SK-N-SH treated with all-trans-retinoic acid at 6 μM for 48 hours (cell line): ENCODE data around the gene RAI2.

Experiments
- ATAC-seq: fragments of 200-7000 bp; cut with Tn5 transposase; 3 replicates; pipeline ENCODE4 v1.9.1; 2020; ENCODE audit warnings: mild to moderate bottlenecking, moderate library complexity
- ARNTL ChIP-seq: fragments of 450-650 bp; formaldehyde crosslinking; IDR thresholded peaks from 2 replicates; pipeline ENCODE4 v1.5.0; 2020; ENCODE audit warnings: low read depth, mild to moderate bottlenecking, moderate library complexity, borderline replicate concordance
- BACH2 ChIP-seq: fragments of 250-450 bp; sonication (Bioruptor Pico); IDR thresholded peaks from 2 replicates; pipeline ENCODE4 v1.9.0; 2021; ENCODE audit warnings: mild to moderate bottlenecking, borderline replicate concordance
- CSDC2 ChIP-seq: fragments of 250-450 bp; sonication (Bioruptor Pico); IDR thresholded peaks from 2 replicates; pipeline ENCODE4 v1.5.0; 2020; ENCODE audit warnings: mild to moderate bottlenecking, moderate library complexity
- ESRRG ChIP-seq: fragments of 250-450 bp; sonication (Bioruptor Pico); IDR thresholded peaks from 2 replicates; pipeline ENCODE4 v1.6.1; 2021; ENCODE audit warnings: mild to moderate bottlenecking
- GLIS3 ChIP-seq: fragments of 250-450 bp; sonication (Bioruptor Pico); IDR thresholded peaks from 2 replicates; pipeline ENCODE4 v1.5.0; 2020; ENCODE audit warnings: mild to moderate bottlenecking, moderate library complexity
- ISL1 ChIP-seq: fragments of 250-450 bp; sonication (Bioruptor Pico); IDR thresholded peaks from 2 replicates; pipeline ENCODE4 v2.1.2; 2022; ENCODE audit warnings: mild to moderate bottlenecking, moderate library complexity
- OSR1 ChIP-seq: fragments of 250-450 bp; sonication (Bioruptor Pico); IDR thresholded peaks from 2 replicates; pipeline ENCODE4 v1.8.0; 2022; ENCODE audit warnings: moderate library complexity, mild to moderate bottlenecking, inconsistent platforms
- RARB ChIP-seq: fragments of 250-450 bp; sonication (Bioruptor Pico); IDR thresholded peaks from 2 replicates; pipeline ENCODE4 v1.8.0; 2021; ENCODE audit warnings: mild to moderate bottlenecking, moderate library complexity
- SNAI2 ChIP-seq: fragments of 250-450 bp; sonication (Bioruptor Pico); IDR thresholded peaks from 2 replicates; pipeline ENCODE4 v1.5.0; 2020; ENCODE audit warnings: mild to moderate bottlenecking, moderate library complexity
- TCF4 ChIP-seq: fragments of 250-450 bp; sonication (Bioruptor Pico); IDR thresholded peaks from 2 replicates; pipeline ENCODE4 v1.8.0; 2021; ENCODE audit warnings: mild to moderate bottlenecking, moderate library complexity, borderline replicate concordance
- TOX ChIP-seq: fragments of 250-450 bp; sonication (Bioruptor Pico); IDR thresholded peaks from 2 replicates; pipeline ENCODE4 v1.8.0; 2021; ENCODE audit warnings: mild to moderate bottlenecking, moderate library complexity, borderline replicate concordance
- ZC3H10 ChIP-seq: fragments of 250-450 bp; sonication (Bioruptor Pico); IDR thresholded peaks from 2 replicates; pipeline ENCODE4 v1.5.1; 2021; ENCODE audit warnings: mild to moderate bottlenecking, moderate library complexity
- ZFP3 ChIP-seq: fragments of 250-450 bp; sonication (Bioruptor Pico); IDR thresholded peaks from 2 replicates; pipeline ENCODE4 v1.5.0; 2020; ENCODE audit warnings: mild to moderate bottlenecking, moderate library complexity
- ZNF565 ChIP-seq: fragments of 450-650 bp; formaldehyde crosslinking; conservative IDR thresholded peaks from 2 replicates; pipeline ENCODE4 v1.5.0; 2020; ENCODE audit warnings: low read depth, mild to moderate bottlenecking, moderate library complexity
- ZNF70 ChIP-seq: fragments of 450-650 bp; formaldehyde crosslinking; IDR thresholded peaks from 2 replicates; pipeline ENCODE4 v1.5.0; 2020; ENCODE audit warnings: mild to moderate bottlenecking, moderate library complexity
- ZNF8 ChIP-seq: fragments of 450-650 bp; formaldehyde crosslinking; IDR thresholded peaks from 2 replicates; pipeline ENCODE4 v1.5.0; 2020; ENCODE audit warnings: mild to moderate bottlenecking, moderate library complexity
- TF ChIP-seq, protein P1 (sequence below): fragments of 250-450 bp; sonication (Bioruptor Pico); IDR thresholded peaks from 2 replicates; pipeline ENCODE4 v1.5.1; 2020; ENCODE audit warnings: low read depth, mild to moderate bottlenecking, moderate library complexity
- TF ChIP-seq, protein P2 (sequence below): fragments of 250-450 bp; sonication (Bioruptor Pico); IDR thresholded peaks from 2 replicates; pipeline ENCODE4 v1.8.0; 2021; ENCODE audit warnings: low read depth, mild to moderate bottlenecking, moderate library complexity, borderline replicate concordance
- TF ChIP-seq, protein P3 (sequence below): fragments of 250-450 bp; sonication (Bioruptor Pico); IDR thresholded peaks from 2 replicates; pipeline ENCODE4 v1.5.1; 2021; ENCODE audit warnings: mild to moderate bottlenecking, moderate library complexity
- TF ChIP-seq, protein P4 (sequence below): fragments of 250-450 bp; sonication (Bioruptor Pico); IDR thresholded peaks from 2 replicates; pipeline ENCODE4 v1.8.0; 2020; ENCODE audit warnings: mild to moderate bottlenecking, moderate library complexity, borderline replicate concordance
- TF ChIP-seq, protein P5 (sequence below): fragments of 250-450 bp; sonication (Bioruptor Pico); IDR thresholded peaks from 2 replicates; pipeline ENCODE4 v1.5.0; 2020; ENCODE audit warnings: mild to moderate bottlenecking, moderate library complexity

RAI2 gene

DNA sequence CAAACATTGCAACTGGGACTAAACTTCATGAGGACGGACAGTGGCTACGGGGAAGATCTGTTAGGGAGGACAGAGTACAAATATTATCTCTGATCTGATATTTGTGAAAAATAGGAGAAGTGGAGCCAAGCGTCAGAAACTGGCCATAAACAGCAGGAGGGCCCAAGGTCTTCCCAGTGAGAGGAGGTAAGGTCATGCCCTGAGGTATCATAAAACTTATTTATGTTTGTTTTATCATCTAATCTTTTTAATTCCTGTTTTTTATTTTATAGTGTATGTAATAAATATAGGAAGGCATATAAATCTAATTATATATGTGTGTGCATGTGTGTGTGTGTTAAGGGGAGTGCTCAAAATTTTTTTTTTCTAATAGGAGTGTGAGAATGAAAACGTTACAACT, 51.8 kb downstream of the RAI2 start:
- no peak for TF ChIP-seq ESRRG (CRISPR knock-in tag)
- no peak for TF ChIP-seq BACH2 (CRISPR knock-in tag)
- TF ChIP-seq SNAI2: no peak
- TF ChIP-seq ZNF565: no peak
- TF ChIP-seq ARNTL (CRISPR knock-in tag): no peak
- TF ChIP-seq ZFP3 (CRISPR knock-in tag): no peak
- TF ChIP-seq, protein P1, sequence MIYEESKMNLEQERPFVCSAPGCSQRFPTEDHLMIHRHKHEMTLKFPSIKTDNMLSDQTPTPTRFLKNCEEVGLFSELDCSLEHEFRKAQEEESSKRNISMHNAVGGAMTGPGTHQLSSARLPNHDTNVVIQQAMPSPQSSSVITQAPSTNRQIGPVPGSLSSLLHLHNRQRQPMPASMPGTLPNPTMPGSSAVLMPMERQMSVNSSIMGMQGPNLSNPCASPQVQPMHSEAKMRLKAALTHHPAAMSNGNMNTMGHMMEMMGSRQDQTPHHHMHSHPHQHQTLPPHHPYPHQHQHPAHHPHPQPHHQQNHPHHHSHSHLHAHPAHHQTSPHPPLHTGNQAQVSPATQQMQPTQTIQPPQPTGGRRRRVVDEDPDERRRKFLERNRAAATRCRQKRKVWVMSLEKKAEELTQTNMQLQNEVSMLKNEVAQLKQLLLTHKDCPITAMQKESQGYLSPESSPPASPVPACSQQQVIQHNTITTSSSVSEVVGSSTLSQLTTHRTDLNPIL (CRISPR knock-in tag): no peak
- no peak for TF ChIP-seq CSDC2 (CRISPR knock-in tag)
- TF ChIP-seq, protein P2, sequence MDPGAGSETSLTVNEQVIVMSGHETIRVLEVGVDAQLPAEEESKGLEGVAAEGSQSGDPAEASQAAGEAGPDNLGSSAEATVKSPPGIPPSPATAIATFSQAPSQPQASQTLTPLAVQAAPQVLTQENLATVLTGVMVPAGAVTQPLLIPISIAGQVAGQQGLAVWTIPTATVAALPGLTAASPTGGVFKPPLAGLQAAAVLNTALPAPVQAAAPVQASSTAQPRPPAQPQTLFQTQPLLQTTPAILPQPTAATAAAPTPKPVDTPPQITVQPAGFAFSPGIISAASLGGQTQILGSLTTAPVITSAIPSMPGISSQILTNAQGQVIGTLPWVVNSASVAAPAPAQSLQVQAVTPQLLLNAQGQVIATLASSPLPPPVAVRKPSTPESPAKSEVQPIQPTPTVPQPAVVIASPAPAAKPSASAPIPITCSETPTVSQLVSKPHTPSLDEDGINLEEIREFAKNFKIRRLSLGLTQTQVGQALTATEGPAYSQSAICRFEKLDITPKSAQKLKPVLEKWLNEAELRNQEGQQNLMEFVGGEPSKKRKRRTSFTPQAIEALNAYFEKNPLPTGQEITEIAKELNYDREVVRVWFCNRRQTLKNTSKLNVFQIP (CRISPR knock-in tag): no peak
- TF ChIP-seq ISL1 (CRISPR knock-in tag): no peak
- TF ChIP-seq ZNF70 (CRISPR knock-in tag): no peak
- no peak for TF ChIP-seq GLIS3 (CRISPR knock-in tag)
- no peak for TF ChIP-seq ZNF8 (CRISPR knock-in tag)
- no peak for TF ChIP-seq TOX (CRISPR knock-in tag)
- TF ChIP-seq, protein P3, sequence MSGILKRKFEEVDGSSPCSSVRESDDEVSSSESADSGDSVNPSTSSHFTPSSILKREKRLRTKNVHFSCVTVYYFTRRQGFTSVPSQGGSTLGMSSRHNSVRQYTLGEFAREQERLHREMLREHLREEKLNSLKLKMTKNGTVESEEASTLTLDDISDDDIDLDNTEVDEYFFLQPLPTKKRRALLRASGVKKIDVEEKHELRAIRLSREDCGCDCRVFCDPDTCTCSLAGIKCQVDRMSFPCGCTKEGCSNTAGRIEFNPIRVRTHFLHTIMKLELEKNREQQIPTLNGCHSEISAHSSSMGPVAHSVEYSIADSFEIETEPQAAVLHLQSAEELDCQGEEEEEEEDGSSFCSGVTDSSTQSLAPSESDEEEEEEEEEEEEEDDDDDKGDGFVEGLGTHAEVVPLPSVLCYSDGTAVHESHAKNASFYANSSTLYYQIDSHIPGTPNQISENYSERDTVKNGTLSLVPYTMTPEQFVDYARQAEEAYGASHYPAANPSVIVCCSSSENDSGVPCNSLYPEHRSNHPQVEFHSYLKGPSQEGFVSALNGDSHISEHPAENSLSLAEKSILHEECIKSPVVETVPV (CRISPR knock-in tag): no peak
- no peak for TF ChIP-seq TCF4 (CRISPR knock-in tag)
- no peak for TF ChIP-seq RARB (CRISPR knock-in tag)
- TF ChIP-seq, all 23 proteins: peak for 0
- ATAC-seq: no peak

DNA sequence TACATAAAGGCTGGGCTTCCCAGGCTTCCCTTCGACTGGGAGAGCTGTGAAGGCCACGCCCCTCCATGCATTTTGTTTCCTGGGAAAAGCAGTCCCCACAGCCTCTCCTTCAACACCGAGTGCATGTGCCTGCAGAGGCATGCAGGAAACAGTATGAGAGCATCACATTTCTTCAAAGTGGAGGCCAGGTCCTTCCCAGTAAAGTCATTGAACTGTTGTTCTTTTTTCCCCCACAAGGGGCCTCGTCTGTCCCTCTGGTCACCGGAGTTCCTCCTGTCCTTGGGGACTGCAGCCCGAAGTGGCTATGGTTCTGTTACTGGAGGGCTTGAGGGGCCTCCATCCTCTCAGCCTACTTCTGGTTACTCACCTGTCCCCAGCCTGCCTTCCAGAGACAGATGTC, 56.0 kb downstream of the RAI2 start:
- ATAC-seq: peak; percentile 44; the same call in 2 of the 3 replicates
- TF ChIP-seq BACH2 (CRISPR knock-in tag): no peak
- TF ChIP-seq ZNF8 (CRISPR knock-in tag): no peak
- TF ChIP-seq, protein P4, sequence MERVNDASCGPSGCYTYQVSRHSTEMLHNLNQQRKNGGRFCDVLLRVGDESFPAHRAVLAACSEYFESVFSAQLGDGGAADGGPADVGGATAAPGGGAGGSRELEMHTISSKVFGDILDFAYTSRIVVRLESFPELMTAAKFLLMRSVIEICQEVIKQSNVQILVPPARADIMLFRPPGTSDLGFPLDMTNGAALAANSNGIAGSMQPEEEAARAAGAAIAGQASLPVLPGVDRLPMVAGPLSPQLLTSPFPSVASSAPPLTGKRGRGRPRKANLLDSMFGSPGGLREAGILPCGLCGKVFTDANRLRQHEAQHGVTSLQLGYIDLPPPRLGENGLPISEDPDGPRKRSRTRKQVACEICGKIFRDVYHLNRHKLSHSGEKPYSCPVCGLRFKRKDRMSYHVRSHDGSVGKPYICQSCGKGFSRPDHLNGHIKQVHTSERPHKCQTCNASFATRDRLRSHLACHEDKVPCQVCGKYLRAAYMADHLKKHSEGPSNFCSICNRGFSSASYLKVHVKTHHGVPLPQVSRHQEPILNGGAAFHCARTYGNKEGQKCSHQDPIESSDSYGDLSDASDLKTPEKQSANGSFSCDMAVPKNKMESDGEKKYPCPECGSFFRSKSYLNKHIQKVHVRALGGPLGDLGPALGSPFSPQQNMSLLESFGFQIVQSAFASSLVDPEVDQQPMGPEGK: no peak
- no peak for TF ChIP-seq ESRRG (CRISPR knock-in tag)
- no peak for TF ChIP-seq GLIS3 (CRISPR knock-in tag)
- TF ChIP-seq ZC3H10: no peak

DNA sequence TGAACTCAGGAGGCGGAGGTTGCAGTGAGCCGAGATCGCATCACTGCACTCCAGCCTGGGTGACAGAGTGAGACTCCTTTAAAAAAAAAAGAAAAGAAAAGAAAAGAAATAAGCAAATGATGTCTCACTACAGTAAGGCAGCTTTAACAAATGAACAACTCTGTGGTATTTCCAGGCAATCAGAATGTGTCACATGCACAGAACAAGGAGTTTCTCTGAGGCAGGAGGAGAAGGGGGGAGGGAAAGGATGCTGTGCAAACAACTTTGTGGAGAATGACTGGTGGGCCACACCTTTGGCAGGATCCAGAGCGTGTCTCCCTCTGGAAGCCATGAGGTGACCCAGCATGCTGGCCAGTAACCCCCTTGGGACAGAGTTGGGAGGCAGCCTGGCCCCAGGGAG, 57.6 kb downstream of the RAI2 start:
- TF ChIP-seq ZNF8 (CRISPR knock-in tag): no peak
- TF ChIP-seq, protein P2 (CRISPR knock-in tag): no peak
- TF ChIP-seq ZNF70 (CRISPR knock-in tag): no peak
- TF ChIP-seq OSR1 (CRISPR knock-in tag): no peak
- TF ChIP-seq BACH2 (CRISPR knock-in tag): no peak
- TF ChIP-seq, protein P1 (CRISPR knock-in tag): no peak
- no peak for TF ChIP-seq ESRRG (CRISPR knock-in tag)
- no peak for TF ChIP-seq CSDC2 (CRISPR knock-in tag)
- TF ChIP-seq SNAI2: no peak
- no peak for TF ChIP-seq ARNTL (CRISPR knock-in tag)
- no peak for TF ChIP-seq ISL1 (CRISPR knock-in tag)
- TF ChIP-seq ZNF565: no peak
- TF ChIP-seq, protein P5, sequence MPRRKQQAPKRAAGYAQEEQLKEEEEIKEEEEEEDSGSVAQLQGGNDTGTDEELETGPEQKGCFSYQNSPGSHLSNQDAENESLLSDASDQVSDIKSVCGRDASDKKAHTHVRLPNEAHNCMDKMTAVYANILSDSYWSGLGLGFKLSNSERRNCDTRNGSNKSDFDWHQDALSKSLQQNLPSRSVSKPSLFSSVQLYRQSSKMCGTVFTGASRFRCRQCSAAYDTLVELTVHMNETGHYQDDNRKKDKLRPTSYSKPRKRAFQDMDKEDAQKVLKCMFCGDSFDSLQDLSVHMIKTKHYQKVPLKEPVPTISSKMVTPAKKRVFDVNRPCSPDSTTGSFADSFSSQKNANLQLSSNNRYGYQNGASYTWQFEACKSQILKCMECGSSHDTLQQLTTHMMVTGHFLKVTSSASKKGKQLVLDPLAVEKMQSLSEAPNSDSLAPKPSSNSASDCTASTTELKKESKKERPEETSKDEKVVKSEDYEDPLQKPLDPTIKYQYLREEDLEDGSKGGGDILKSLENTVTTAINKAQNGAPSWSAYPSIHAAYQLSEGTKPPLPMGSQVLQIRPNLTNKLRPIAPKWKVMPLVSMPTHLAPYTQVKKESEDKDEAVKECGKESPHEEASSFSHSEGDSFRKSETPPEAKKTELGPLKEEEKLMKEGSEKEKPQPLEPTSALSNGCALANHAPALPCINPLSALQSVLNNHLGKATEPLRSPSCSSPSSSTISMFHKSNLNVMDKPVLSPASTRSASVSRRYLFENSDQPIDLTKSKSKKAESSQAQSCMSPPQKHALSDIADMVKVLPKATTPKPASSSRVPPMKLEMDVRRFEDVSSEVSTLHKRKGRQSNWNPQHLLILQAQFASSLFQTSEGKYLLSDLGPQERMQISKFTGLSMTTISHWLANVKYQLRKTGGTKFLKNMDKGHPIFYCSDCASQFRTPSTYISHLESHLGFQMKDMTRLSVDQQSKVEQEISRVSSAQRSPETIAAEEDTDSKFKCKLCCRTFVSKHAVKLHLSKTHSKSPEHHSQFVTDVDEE (CRISPR knock-in tag): no peak
- TF ChIP-seq RARB (CRISPR knock-in tag): no peak
- no peak for ATAC-seq
